ENCODE results near the gene KMT2B. TPM values are rescaled to one million over a fixed set of nuclear protein-coding genes. Genes with fewer than 3 reads are reported as not detected.

KMT2B gene
- total RNA-seq, 1 donor: 6.5 TPM

GRCh38 chr19:35773020-35773806 lies 55.4 kb downstream of the KMT2B start:
- no peak for TF ChIP-seq CTCF (IDR thresholded peaks at IDR 0.05; ENCODE audit: extremely low read depth, low read depth, low read length)
- Histone ChIP-seq H3K4me2 (ENCODE audit: insufficient read depth, low read length) (no peak overlapping the region), H3K4me3 (ENCODE audit: insufficient read depth, low read length) (no peak overlapping the region), H3K79me2 (ENCODE audit: insufficient read depth, low read length) (peaks cover 2% of the 10 kb centered on the region), H3K27me3 (ENCODE audit: insufficient read depth, low read length) (no peaks in the 10 kb centered on the region), H3K36me3 (ENCODE audit: insufficient read depth, low read length) (peaks cover 7% of the 10 kb centered on the region), H3K9me3 (ENCODE audit: low read depth, low read length) (no peaks in the 10 kb centered on the region), H2AFZ (ENCODE audit: low read length) (no peak overlapping the region), H3K27ac (ENCODE audit: low read depth, low read length) (no peak overlapping the region), H4K20me1 (ENCODE audit: insufficient read depth, low read length) (no peaks in the 10 kb centered on the region), H3K4me1 (ENCODE audit: insufficient read depth, low read length) (peaks cover 7% of the 10 kb centered on the region)
- DNase-seq (ENCODE audit: insufficient read length, low spot score, missing footprints): peak; percentile 88

- Histone ChIP-seq H3K4me2 (ENCODE audit: insufficient read depth, low read length) (peak overlapping the region; percentile 90), H3K36me3 (ENCODE audit: insufficient read depth, low read length) (no peaks in the 10 kb centered on the region), H3K27me3 (ENCODE audit: insufficient read depth, low read length) (no peaks in the 10 kb centered on the region), H3K4me3 (ENCODE audit: insufficient read depth, low read length) (peak overlapping the region; percentile 79), H4K20me1 (ENCODE audit: insufficient read depth, low read length) (no peaks in the 10 kb centered on the region), H3K79me2 (ENCODE audit: insufficient read depth, low read length) (peaks cover 2% of the 10 kb centered on the region), H3K4me1 (ENCODE audit: insufficient read depth, low read length) (peaks cover 7% of the 10 kb centered on the region), H2AFZ (ENCODE audit: low read length) (peak overlapping the region; percentile 66), H3K27ac (ENCODE audit: low read depth, low read length) (no peak overlapping the region), H3K9me3 (ENCODE audit: low read depth, low read length) (no peaks in the 10 kb centered on the region)
- no peak for TF ChIP-seq CTCF (IDR thresholded peaks at IDR 0.05; ENCODE audit: extremely low read depth, low read depth, low read length)
- peak; percentile 31 for DNase-seq (ENCODE audit: insufficient read length, low spot score, missing footprints)
These were observed 56.7 kb downstream of the KMT2B start for GRCh38 chr19:35774274-35775045.

- peak overlapping the region; percentile 90 for H3K4me2 ChIP-seq (ENCODE audit: insufficient read depth, low read length)
These were observed 57.2 kb downstream of the KMT2B start for GRCh38 chr19:35775046-35775297.

More at GRCh38 chr19:35775046-35775297, 57.2 kb downstream of the KMT2B start:
- peak overlapping the region; percentile 66 for H2AFZ ChIP-seq (ENCODE audit: low read length)
- H3K36me3 ChIP-seq (ENCODE audit: insufficient read depth, low read length): no peaks in the 10 kb centered on the region
- H4K20me1 ChIP-seq (ENCODE audit: insufficient read depth, low read length): no peaks in the 10 kb centered on the region
- TF ChIP-seq CTCF (IDR thresholded peaks at IDR 0.05; ENCODE audit: extremely low read depth, low read depth, low read length): no peak
- H3K79me2 ChIP-seq (ENCODE audit: insufficient read depth, low read length): peaks cover 2% of the 10 kb centered on the region
- H3K27ac ChIP-seq (ENCODE audit: low read depth, low read length): no peak overlapping the region
- H3K4me3 ChIP-seq (ENCODE audit: insufficient read depth, low read length): peak overlapping the region; percentile 79
- H3K27me3 ChIP-seq (ENCODE audit: insufficient read depth, low read length): no peaks in the 10 kb centered on the region
- DNase-seq (ENCODE audit: insufficient read length, low spot score, missing footprints): no peak
- peaks cover 7% of the 10 kb centered on the region for H3K4me1 ChIP-seq (ENCODE audit: insufficient read depth, low read length)
- H3K9me3 ChIP-seq (ENCODE audit: low read depth, low read length): no peaks in the 10 kb centered on the region
